GM12892 (cell line): ENCODE results near the gene AP1G2.

Experiments used
- POLR2A ChIP-seq: IDR thresholded peaks from 2 replicates; pipeline ENCODE4 v1.6.1; 2011; ENCODE audit warnings: low read depth, low read length, control low read depth
- TAF1 ChIP-seq: IDR thresholded peaks from 2 replicates; pipeline ENCODE4 v1.6.1; 2011; ENCODE audit warnings: low read depth, mild to moderate bottlenecking, control low read depth, low read length, borderline replicate concordance

DNA sequence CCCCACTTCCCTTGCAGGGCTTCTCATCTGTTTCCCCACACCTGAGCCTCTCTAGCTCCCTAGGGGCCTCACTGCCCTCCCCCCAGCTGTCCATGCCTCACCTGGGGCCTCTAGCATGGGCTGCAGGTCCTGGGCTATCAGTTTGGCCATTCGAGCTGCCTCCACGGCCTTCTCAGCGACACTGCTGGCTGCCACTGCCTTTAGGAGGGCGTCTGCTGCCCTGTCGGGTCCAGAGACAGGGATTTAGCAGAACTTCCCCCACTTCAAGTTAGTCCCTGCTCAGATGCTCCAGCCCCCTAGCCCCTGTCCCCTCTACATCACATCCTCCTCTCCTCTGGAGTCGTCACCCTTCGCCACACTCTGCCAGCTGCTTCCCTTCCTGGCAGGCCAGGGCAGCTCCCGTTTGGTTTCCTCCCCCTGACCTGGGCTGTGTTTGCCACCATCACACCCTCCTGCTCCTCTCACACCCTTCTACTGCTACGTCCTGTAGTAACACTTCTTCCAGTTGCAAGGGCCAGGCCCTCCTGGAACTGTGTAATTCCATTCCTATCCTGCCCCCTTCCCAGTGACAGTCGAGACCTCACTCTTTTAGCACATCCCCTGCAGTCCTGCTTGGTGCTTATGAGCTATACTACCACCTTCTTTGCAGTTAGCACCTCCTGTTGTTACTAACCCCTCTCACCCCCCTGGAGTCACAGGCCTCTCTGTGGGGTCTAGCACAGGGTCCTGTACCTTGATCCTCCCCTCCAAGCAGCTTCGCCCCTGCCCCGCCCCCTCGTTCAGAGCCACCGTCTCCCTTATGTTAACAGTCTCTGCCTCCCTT lies 4.3 kb upstream of the AP1G2 start:
- no peak for TF ChIP-seq TAF1
- TF ChIP-seq POLR2A: no peak
